GM12878 (cell line): Measurements from ENCODE around the gene ADAMTSL2. TPM values are rescaled to one million over a fixed set of nuclear protein-coding genes. Genes with fewer than 3 reads are reported as not detected.

ENCODE experiments used
- ATAC-seq: fragments of 200-7000 bp; cut with Tn5 transposase; 3 replicates; pipeline ENCODE4 v1.9.1; 2020; ENCODE audit warnings: mild to moderate bottlenecking, moderate library complexity
- BruUV-seq: library from RNA; stranded (reverse); fragments of 400-500 nt; replicated peaks from 2 replicates; lab custom pipeline; 2021; lab: Mats Ljungman, UMichigan
- CTCF ChIA-PET: fragments of 300-600 bp; sonication (Branson Sonifier 250); formaldehyde crosslinking; extraction: SDS; loops from one replicate; lab custom pipeline; 2021; ENCODE audit warnings: inconsistent platforms; lab: Yijun Ruan, JAX
- POLR2A ChIA-PET: fragments of 350-600 bp; formaldehyde crosslinking; extraction: SDS; loops from one replicate; lab custom pipeline; 2021; ENCODE audit warnings: inconsistent platforms; lab: Charles Lee
- RAD21 ChIA-PET: fragments of 300-600 bp; sonication (Branson Sonifier 250); formaldehyde crosslinking; loops from one replicate; lab custom pipeline; 2023; ENCODE audit warnings: antibody characterized with exemption; ENCODE audit not compliant: unreplicated experiment; lab: Charles Lee
- SMC1A ChIA-PET: fragments of 300-600 bp; sonication (Branson Sonifier 250); formaldehyde crosslinking; loops from one replicate; lab custom pipeline; 2023; ENCODE audit not compliant: unreplicated experiment, uncharacterized antibody; lab: Charles Lee
- DNase-seq: peaks from one replicate; pipeline ENCODE4 v3.0.0-alpha.2; 2011; ENCODE audit warnings: low read depth, low spot score
- FAIRE-seq: peaks from 3 replicates; lab custom pipeline; 2011; peaks lifted over from hg19 to GRCh38; lab: Jason Lieb, UNC
- H2AFZ ChIP-seq: 2 replicates; pipeline ENCODE4 v1.6.0; 2011; ENCODE audit warnings: low read depth, low read length, control low read depth; ENCODE audit not compliant: control insufficient read depth
- H3K27ac ChIP-seq: 2 replicates; pipeline ENCODE4 v1.5.1; 2011; ENCODE audit warnings: control low read depth; ENCODE audit not compliant: control insufficient read depth, insufficient read depth
- H3K27me3 ChIP-seq, 2 experiments: replicated peaks in 1 of 2; 2 replicates each; pipeline versions ENCODE4 v1.6.0 to v1.6.1; 2011; ENCODE audit warnings: low read length in 1 of 2; ENCODE audit not compliant: control insufficient read depth in 2 of 2, insufficient read depth in 2 of 2
- H3K36me3 ChIP-seq, 2 experiments: 2 replicates each; pipeline ENCODE4 v1.5.1; 2011; ENCODE audit warnings: low read length in 1 of 2; ENCODE audit not compliant: control insufficient read depth in 2 of 2, insufficient read depth in 2 of 2
- H3K4me1 ChIP-seq: 2 replicates; pipeline ENCODE4 v1.6.1; 2011; ENCODE audit warnings: mild to moderate bottlenecking, low read length, moderate library complexity, mixed read lengths; ENCODE audit not compliant: control insufficient read depth, insufficient read depth
- H3K4me2 ChIP-seq: 2 replicates; pipeline ENCODE4 v1.6.0; 2011; ENCODE audit warnings: control low read depth; ENCODE audit not compliant: control insufficient read depth, insufficient read depth
- H3K4me3 ChIP-seq: fragments of 200-600 bp; sonication (generic); 2 replicates; pipeline ENCODE4 v1.5.1; 2016
- H3K79me2 ChIP-seq: 2 replicates; pipeline ENCODE4 v1.6.0; 2011; ENCODE audit warnings: low read length; ENCODE audit not compliant: control insufficient read depth, insufficient read depth
- H3K9ac ChIP-seq: 2 replicates; pipeline ENCODE4 v1.8.0; 2011; ENCODE audit warnings: low read length, control low read depth, mixed read lengths; ENCODE audit not compliant: control insufficient read depth, insufficient read depth
- H3K9me3 ChIP-seq: replicated peaks from 3 replicates; pipeline ENCODE4 v1.5.1; 2011; ENCODE audit warnings: mild to moderate bottlenecking, low read length; ENCODE audit not compliant: control insufficient read depth, insufficient read depth
- H4K20me1 ChIP-seq: 2 replicates; pipeline ENCODE4 v1.6.0; 2011; ENCODE audit not compliant: control insufficient read depth, insufficient read depth
- ASH2L ChIP-seq: fragments of 300-600, 200-600 bp; sonication (generic); IDR thresholded peaks from 2 replicates; pipeline ENCODE4 v1.6.1; 2017; ENCODE audit warnings: low read depth, mild to moderate bottlenecking, borderline replicate concordance
- BACH1 ChIP-seq: fragments of 450-650 bp; IDR thresholded peaks from 2 replicates; pipeline ENCODE4 v1.6.1; 2017; ENCODE audit warnings: mild to moderate bottlenecking, borderline replicate concordance
- BHLHE40 ChIP-seq, 2 experiments: fragments of 450-650 bp in 1 of 2; IDR thresholded peaks; 2 replicates each; pipeline ENCODE4 v1.6.1; 2011 to 2017; ENCODE audit warnings: low read depth in 2 of 2, borderline replicate concordance in 1 of 2, improper control_type of control experiment in 1 of 2, low read length in 1 of 2, mild to moderate bottlenecking in 1 of 2
- CHD2 ChIP-seq: IDR thresholded peaks from 2 replicates; pipeline ENCODE4 v1.6.1; 2011; ENCODE audit warnings: low read depth, low read length, improper control_type of control experiment, borderline replicate concordance
- MEF2A ChIP-seq: IDR thresholded peaks from 2 replicates; pipeline ENCODE4 v1.6.1; 2011; ENCODE audit warnings: low read depth, mild to moderate bottlenecking, low read length, moderate library complexity; ENCODE audit not compliant: insufficient read depth
- NRF1 ChIP-seq: conservative IDR thresholded peaks from 2 replicates; pipeline ENCODE4 v1.6.1; 2011; ENCODE audit warnings: mild to moderate bottlenecking, low read depth, low read length, improper control_type of control experiment
- SIN3A ChIP-seq: IDR thresholded peaks from 2 replicates; pipeline ENCODE4 v1.6.1; 2012; ENCODE audit warnings: low read depth, low read length, improper control_type of control experiment
- WRNIP1 ChIP-seq: IDR thresholded peaks from 2 replicates; pipeline ENCODE4 v1.6.1; 2011; ENCODE audit warnings: low read depth, low read length, improper control_type of control experiment, borderline replicate concordance
- WGBS: methylation state at CpG from one replicate; pipeline ENCODE4 v1.1.6; 2016; ENCODE audit warnings: low lambda C conversion rate; ENCODE audit not compliant: insufficient replicate concordance, insufficient coverage; ENCODE audit errors: missing lambda C conversion rate; 5-methylcytosine and 5-hydroxymethylcytosine counted together
- in situ Hi-C: fragments of 300-500 bp; cut with MboI; formaldehyde crosslinking; loops from 9 replicates; pipeline ENCODE4 v1.14.3; 2018; ENCODE audit warnings: mixed read lengths
- intact Hi-C: fragments of 100-400 bp; cut with micrococcal nuclease; formaldehyde crosslinking; loops from one replicate; pipeline ENCODE4 v1.14.2; 2022; ENCODE audit not compliant: unreplicated experiment
- polyA plus RNA-seq, 11 experiments: library from polyadenylated mRNA; depleted of rRNA in 4 of 11; unstranded in 6 of 11; stranded (reverse) in 5 of 11; fragments of >200 nt; fragmentation: Nextera tagmentation in 4 of 11; fragmentation: Illumina TruSeq in 1 of 11; extraction: Ambion mirVana in 4 of 11; extraction: Trizol in 1 of 11; gene quantifications; 1 replicate in 1 of 11; 2 replicates in 10 of 11; pipeline versions ENCODE4 v1.2.1 to v1.2.3, GENCODE V29; 2011 to 2016; ENCODE audit warnings: inconsistent platforms in 2 of 11, missing spikeins in 2 of 11, low read depth in 1 of 11
- total RNA-seq, 4 experiments: library from RNA; depleted of rRNA in 3 of 4; stranded (reverse); fragments of >200 nt in 3 of 4; fragmentation: Illumina TruSeq in 1 of 4; extraction: Trizol in 1 of 4; gene quantifications; 2 replicates each; pipeline versions ENCODE4 v1.2.1 to v1.2.3, GENCODE V29; 2013 to 2021
- TF ChIP-seq, protein P1 (sequence below): fragments of 450-650 bp; IDR thresholded peaks from 2 replicates; pipeline ENCODE4 v1.6.1; 2017; ENCODE audit warnings: mild to moderate bottlenecking, low read depth, inconsistent platforms; ENCODE audit not compliant: poor library complexity, severe bottlenecking
- TF ChIP-seq, protein P2 (sequence below): fragments of 450-650 bp; IDR thresholded peaks from 2 replicates; pipeline ENCODE4 v1.6.1; 2016; ENCODE audit warnings: mild to moderate bottlenecking
- TF ChIP-seq, protein P3 (sequence below): IDR thresholded peaks from 2 replicates; pipeline ENCODE4 v1.6.1; 2012; ENCODE audit warnings: low read depth, low read length, improper control_type of control experiment
- TF ChIP-seq, protein P4 (sequence below): fragments of 450-650 bp; IDR thresholded peaks from 2 replicates; pipeline ENCODE4 v1.6.1; 2017; ENCODE audit warnings: antibody characterized with exemption, mild to moderate bottlenecking, moderate library complexity

The ADAMTSL2 gene
- total and polyA plus RNA-seq, 10 of the 15 experiments (the other 5 are each of a cell fraction or from before 2014, with no cell fraction given), result 0.07 TPM; not detected in 9

DNA sequence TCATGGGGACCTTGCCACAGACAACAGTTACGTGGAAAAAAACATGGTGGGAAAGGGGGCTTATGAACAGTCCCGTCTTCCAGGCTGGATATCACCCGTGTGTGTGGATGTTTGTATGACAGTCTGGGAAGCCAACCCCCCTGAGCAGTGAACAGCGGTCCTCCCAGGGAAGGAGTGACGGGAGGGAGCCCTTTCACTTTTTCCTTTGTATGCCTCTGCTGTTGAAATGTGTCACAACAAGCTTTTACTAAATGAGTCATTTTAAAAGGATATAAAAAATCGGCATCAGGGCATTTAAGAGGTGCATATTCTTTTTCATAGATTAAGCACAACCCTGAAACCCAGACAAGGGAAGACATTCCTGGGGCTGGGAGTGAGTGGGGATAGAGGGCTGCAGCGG is 14.8 kb upstream of the ADAMTSL2 start:
- SMC1A ChIA-PET, result no interaction called here
- TF ChIP-seq, protein P1, sequence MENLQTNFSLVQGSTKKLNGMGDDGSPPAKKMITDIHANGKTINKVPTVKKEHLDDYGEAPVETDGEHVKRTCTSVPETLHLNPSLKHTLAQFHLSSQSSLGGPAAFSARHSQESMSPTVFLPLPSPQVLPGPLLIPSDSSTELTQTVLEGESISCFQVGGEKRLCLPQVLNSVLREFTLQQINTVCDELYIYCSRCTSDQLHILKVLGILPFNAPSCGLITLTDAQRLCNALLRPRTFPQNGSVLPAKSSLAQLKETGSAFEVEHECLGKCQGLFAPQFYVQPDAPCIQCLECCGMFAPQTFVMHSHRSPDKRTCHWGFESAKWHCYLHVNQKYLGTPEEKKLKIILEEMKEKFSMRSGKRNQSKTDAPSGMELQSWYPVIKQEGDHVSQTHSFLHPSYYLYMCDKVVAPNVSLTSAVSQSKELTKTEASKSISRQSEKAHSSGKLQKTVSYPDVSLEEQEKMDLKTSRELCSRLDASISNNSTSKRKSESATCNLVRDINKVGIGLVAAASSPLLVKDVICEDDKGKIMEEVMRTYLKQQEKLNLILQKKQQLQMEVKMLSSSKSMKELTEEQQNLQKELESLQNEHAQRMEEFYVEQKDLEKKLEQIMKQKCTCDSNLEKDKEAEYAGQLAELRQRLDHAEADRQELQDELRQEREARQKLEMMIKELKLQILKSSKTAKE, result no peak
- TF ChIP-seq, protein P2, sequence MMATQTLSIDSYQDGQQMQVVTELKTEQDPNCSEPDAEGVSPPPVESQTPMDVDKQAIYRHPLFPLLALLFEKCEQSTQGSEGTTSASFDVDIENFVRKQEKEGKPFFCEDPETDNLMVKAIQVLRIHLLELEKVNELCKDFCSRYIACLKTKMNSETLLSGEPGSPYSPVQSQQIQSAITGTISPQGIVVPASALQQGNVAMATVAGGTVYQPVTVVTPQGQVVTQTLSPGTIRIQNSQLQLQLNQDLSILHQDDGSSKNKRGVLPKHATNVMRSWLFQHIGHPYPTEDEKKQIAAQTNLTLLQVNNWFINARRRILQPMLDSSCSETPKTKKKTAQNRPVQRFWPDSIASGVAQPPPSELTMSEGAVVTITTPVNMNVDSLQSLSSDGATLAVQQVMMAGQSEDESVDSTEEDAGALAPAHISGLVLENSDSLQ, result no peak
- TF ChIP-seq BHLHE40 (IDR thresholded peaks at IDR 0.05; ENCODE audit: borderline replicate concordance in 1 of 2, low read depth in 2 of 2, low read length in 1 of 2) (no peak), WRNIP1 (no peak), BACH1 (no peak), CHD2 (no peak), SIN3A (no peak), ASH2L (no peak), NRF1 (no peak), MEF2A (no peak)
- TF ChIP-seq, protein P3, sequence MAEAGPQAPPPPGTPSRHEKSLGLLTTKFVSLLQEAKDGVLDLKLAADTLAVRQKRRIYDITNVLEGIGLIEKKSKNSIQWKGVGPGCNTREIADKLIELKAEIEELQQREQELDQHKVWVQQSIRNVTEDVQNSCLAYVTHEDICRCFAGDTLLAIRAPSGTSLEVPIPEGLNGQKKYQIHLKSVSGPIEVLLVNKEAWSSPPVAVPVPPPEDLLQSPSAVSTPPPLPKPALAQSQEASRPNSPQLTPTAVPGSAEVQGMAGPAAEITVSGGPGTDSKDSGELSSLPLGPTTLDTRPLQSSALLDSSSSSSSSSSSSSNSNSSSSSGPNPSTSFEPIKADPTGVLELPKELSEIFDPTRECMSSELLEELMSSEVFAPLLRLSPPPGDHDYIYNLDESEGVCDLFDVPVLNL, result no peak
- TF ChIP-seq, protein P4, sequence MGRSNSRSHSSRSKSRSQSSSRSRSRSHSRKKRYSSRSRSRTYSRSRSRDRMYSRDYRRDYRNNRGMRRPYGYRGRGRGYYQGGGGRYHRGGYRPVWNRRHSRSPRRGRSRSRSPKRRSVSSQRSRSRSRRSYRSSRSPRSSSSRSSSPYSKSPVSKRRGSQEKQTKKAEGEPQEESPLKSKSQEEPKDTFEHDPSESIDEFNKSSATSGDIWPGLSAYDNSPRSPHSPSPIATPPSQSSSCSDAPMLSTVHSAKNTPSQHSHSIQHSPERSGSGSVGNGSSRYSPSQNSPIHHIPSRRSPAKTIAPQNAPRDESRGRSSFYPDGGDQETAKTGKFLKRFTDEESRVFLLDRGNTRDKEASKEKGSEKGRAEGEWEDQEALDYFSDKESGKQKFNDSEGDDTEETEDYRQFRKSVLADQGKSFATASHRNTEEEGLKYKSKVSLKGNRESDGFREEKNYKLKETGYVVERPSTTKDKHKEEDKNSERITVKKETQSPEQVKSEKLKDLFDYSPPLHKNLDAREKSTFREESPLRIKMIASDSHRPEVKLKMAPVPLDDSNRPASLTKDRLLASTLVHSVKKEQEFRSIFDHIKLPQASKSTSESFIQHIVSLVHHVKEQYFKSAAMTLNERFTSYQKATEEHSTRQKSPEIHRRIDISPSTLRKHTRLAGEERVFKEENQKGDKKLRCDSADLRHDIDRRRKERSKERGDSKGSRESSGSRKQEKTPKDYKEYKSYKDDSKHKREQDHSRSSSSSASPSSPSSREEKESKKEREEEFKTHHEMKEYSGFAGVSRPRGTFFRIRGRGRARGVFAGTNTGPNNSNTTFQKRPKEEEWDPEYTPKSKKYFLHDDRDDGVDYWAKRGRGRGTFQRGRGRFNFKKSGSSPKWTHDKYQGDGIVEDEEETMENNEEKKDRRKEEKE, result no peak
- H3K27ac ChIP-seq, result no peak overlapping the region
- H3K4me3 ChIP-seq, result no peak overlapping the region
- H3K9ac ChIP-seq, result no peak overlapping the region
- in situ Hi-C loops (no loop called here), intact Hi-C loops (no loop called here)
- no peak overlapping the region for H3K4me2 ChIP-seq
- H3K4me1 ChIP-seq, result no peaks in the 10 kb centered on the region
- FAIRE-seq, result no peak
- CTCF ChIA-PET, result no interaction called here
- POLR2A ChIA-PET, result no interaction called here
- no peaks in the 10 kb centered on the region for H4K20me1 ChIP-seq
- WGBS, result 19% methylated on average over 7 of the region's 7 CpGs
- RAD21 ChIA-PET, result no interaction called here
- no TSS peak for BruUV-seq
- no peaks in the 10 kb centered on the region for H3K9me3 ChIP-seq
- no peaks in the 10 kb centered on the region for H3K36me3 ChIP-seq
- no peak overlapping the region for H2AFZ ChIP-seq
- ATAC-seq, result no peak
- no peaks in the 10 kb centered on the region for H3K79me2 ChIP-seq
- DNase-seq, result no peak
- peaks cover 0 to 4% of the 10 kb centered on the region in 2 experiments; a peak in 3 of 4 replicates for H3K27me3 ChIP-seq
